GM12865 (cell line): ENCODE measurements around the gene TBL1X.

Experiments
- DNase-seq: peaks from one replicate; pipeline ENCODE4 v3.0.0; 2010; ENCODE audit warnings: low read depth
- H3K4me3 ChIP-seq: 2 replicates; pipeline ENCODE4 v1.5.1; 2011; ENCODE audit warnings: mild to moderate bottlenecking, low read depth, low read length, control low read depth
- TF ChIP-seq, protein P1 (sequence below): IDR thresholded peaks from 2 replicates; pipeline ENCODE4 v1.5.1; 2011; ENCODE audit warnings: low read length, control low read depth, low read depth, inconsistent platforms; ENCODE audit not compliant: insufficient read depth; ENCODE audit errors: missing control alignments

TBL1X gene

DNA sequence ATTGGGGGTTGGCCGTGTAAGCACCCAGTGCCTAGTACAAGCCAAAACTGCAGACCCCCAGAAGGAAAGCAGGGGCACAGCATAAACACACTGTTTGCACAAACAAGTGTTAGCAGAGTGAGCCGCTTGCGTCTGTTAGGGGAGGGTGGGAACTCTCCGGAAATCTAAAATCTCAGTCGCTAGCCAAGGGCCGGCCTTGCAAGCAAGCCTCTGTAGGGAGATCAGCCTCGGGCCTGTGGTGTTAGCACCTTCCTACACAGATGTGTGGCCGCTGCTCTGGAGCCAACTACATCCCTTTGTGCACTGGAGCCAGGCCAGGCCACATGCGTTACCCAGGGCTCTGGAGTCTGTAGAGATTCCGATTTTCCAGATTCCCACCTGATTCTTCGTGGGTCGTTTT lies 233.7 kb downstream of the TBL1X start:
- H3K4me3 ChIP-seq: no peak overlapping the region
- no peak for DNase-seq
- TF ChIP-seq, protein P1, sequence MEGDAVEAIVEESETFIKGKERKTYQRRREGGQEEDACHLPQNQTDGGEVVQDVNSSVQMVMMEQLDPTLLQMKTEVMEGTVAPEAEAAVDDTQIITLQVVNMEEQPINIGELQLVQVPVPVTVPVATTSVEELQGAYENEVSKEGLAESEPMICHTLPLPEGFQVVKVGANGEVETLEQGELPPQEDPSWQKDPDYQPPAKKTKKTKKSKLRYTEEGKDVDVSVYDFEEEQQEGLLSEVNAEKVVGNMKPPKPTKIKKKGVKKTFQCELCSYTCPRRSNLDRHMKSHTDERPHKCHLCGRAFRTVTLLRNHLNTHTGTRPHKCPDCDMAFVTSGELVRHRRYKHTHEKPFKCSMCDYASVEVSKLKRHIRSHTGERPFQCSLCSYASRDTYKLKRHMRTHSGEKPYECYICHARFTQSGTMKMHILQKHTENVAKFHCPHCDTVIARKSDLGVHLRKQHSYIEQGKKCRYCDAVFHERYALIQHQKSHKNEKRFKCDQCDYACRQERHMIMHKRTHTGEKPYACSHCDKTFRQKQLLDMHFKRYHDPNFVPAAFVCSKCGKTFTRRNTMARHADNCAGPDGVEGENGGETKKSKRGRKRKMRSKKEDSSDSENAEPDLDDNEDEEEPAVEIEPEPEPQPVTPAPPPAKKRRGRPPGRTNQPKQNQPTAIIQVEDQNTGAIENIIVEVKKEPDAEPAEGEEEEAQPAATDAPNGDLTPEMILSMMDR: no peak

DNA sequence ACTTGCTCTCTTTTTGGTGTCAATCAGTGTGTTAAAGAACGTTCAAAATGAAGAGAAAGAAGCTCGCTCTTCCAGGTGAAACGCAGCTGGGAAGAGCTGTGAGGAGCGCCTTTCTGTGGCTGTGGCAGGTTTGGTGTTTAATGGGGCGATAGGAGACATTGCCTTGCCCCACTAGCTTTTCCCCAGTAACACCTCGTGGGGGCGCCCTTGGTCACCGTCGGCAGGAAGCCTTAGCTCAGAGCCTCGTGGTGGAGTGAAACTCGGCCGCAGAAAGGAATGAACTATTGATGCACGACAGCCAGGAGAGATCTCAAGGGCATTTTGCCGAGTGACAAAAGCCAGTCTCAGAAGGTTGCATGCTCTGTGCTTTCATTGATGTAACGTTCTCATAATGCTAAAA lies 235.7 kb downstream of the TBL1X start:
- no peak overlapping the region for H3K4me3 ChIP-seq
- no peak for DNase-seq
- TF ChIP-seq, protein P1: no peak

DNA sequence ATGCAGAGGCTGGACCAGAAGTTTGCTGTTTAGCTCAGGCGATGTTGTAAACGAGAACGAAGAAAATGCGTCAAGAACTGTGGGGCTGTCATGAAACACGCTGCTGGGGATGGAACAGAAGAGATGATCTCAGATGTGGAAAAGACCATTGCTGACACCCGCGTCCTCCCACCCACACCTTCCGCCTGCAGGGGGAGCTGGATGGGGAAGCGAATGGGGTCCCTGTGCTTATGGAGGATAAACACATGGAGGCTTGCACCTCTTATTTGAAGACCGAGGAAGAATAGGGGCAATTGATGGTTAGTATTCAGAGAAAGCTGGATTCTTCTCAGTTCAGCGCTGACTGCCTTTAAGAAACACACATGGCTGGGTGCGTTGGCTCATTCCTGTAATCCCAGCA lies 236.9 kb downstream of the TBL1X start:
- TF ChIP-seq, protein P1: no peak
- H3K4me3 ChIP-seq: no peak overlapping the region
- DNase-seq: no peak

DNA sequence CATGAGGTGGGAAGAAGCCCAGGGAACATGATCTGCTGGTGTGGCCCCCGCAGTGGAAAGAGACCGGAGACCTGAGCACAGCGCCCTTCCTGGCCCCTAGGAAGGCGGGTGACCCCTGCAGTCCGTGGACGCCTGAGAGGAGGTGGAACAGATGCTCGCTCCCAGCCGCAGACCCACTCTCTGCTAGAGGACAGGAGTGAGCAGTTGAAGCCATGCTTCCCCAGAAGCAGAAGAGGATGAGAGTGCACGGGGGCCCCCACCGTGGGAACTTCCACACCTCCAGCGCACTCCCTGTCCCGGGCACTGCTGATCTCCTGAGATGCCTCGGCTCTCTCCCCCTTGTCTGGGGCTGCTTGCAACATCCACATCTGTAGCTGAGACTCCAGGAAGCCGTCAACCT lies 238.5 kb downstream of the TBL1X start:
- no peak for DNase-seq
- TF ChIP-seq, protein P1: no peak
- no peak overlapping the region for H3K4me3 ChIP-seq

DNA sequence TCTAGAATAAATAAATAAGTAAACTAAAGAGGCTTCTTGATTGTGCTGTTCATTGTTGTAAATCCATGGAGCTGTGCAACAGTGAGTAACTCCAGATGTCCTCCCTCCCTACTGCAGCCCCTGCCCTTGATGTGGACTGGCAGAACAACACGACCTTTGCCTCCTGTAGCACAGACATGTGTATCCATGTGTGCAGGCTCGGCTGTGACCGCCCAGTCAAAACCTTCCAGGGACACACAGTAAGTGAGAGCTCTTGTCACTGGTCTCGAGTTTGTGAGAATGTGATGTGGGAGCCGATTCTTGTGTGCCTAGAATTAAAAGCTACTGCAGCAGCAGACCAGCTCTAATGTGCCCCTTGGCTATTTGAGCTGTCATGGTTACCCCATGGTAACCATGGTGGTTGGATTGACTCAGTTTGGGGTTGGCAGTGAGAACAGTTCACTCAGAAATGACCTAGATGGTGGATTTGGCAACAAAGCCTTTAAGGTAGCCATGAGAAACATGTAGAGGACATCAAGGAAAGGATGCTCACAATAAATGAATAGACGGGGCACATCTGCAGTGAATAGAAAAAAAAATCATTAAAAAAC lies 240.1 kb downstream of the TBL1X start:
- TF ChIP-seq, protein P1: no peak
- H3K4me3 ChIP-seq: no peak overlapping the region
- DNase-seq: no peak

DNA sequence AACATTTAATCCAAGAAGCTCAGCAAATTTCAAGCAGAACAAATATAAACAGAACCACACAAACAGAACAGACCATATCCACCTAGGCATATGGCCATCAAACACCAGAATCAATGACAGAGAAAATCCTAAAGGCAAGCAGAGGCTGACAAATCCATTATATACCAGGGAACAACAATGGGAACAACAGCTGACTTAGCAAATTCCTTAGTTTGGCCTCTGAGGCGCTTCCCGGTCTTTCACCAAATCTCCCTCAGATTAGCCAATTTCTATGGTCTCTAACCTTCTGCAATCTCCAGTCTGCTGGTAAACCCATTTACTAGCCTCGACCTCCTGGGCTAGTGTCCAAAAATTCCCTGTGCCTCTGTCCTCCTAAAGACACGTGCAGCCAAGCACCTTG lies 241.6 kb downstream of the TBL1X start:
- no peak overlapping the region for H3K4me3 ChIP-seq
- TF ChIP-seq, protein P1: no peak
- no peak for DNase-seq
